ENCODE measurements around the gene MTFR1L.
A peak's percentile ranks its signal among the peaks of the same experiment; 100 is the strongest.

The MTFR1L gene

DNA sequence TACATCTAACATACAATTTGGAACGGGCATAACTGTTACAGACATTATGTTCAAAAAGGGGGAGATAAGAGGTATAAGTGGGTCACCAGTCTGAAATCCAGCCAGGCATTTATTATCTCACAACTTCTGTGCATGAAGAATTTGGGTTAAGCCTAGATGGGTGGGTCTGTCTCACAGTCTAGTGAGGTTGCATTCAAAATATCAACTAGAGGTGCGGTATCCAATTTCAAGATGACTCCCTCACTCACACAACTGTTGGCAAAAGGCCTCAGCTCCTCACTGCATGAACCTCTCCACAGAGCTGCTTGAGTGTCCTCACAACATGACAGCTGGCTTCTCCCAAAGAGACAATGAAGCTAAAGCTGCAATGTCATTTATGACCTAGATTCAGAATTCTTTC, 34.8 kb downstream of the MTFR1L start:
- Mint-ChIP-seq H3K4me3 (no peak overlapping the region), H3K27ac (no peak overlapping the region), H3K9me3 (no peaks in the 10 kb centered on the region), H3K4me1 (peaks cover 12% of the 10 kb centered on the region), H3K27me3 (no peaks in the 10 kb centered on the region)
- DNase-seq (no peak), ATAC-seq (no peak)

DNA sequence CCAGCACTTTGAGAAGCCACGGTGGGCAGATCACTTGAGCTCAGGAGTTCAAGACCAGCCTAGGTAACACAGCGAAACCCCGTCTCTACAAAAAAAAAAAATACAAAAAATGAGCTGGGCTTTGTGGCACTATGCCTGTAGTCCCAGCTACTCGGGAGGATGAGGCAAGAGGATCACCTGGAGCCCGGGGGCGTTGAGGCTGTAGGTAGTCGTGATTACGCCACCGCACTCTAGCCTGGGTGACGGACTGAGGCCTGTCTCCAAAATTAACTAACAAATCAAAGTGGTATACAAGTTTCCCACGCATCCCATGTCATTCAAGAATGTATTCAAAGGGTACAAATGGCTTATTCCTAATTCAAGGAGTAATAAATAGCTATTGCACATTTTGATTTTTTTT, 37.1 kb downstream of the MTFR1L start:
- Mint-ChIP-seq H3K9me3 (no peaks in the 10 kb centered on the region), H3K27ac (no peak overlapping the region), H3K4me1 (peaks cover 21% of the 10 kb centered on the region), H3K4me3 (no peak overlapping the region), H3K27me3 (no peaks in the 10 kb centered on the region)
- DNase-seq (no peak), ATAC-seq (no peak)

DNA sequence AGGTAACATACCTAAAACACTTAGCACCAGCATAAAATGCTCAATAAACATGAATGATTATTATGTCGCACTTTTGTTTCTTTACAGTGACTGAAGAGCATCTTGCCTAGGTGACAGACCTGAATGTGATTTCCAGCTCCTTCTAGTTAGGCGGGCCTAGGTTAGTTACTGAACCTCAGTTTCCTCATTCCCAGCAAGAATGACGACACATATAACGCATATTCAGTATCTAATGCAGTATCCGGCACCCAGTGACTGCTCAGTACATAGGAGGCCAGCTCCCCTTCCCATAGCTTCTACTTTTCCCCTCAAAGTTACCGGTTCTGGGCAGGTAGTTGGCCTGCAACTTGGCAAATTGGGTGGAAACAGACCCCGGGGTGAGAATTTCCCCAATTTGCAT, 38.7 kb downstream of the MTFR1L start:
- Mint-ChIP-seq H3K4me3 (peak overlapping the region; percentile 89 to 90), H3K9me3 (no peaks in the 10 kb centered on the region), H3K27ac (peak overlapping the region; percentile 95 to 98), H3K27me3 (no peaks in the 10 kb centered on the region), H3K4me1 (peaks cover 21% of the 10 kb centered on the region)
- DNase-seq (no peak), ATAC-seq (no peak)

DNA sequence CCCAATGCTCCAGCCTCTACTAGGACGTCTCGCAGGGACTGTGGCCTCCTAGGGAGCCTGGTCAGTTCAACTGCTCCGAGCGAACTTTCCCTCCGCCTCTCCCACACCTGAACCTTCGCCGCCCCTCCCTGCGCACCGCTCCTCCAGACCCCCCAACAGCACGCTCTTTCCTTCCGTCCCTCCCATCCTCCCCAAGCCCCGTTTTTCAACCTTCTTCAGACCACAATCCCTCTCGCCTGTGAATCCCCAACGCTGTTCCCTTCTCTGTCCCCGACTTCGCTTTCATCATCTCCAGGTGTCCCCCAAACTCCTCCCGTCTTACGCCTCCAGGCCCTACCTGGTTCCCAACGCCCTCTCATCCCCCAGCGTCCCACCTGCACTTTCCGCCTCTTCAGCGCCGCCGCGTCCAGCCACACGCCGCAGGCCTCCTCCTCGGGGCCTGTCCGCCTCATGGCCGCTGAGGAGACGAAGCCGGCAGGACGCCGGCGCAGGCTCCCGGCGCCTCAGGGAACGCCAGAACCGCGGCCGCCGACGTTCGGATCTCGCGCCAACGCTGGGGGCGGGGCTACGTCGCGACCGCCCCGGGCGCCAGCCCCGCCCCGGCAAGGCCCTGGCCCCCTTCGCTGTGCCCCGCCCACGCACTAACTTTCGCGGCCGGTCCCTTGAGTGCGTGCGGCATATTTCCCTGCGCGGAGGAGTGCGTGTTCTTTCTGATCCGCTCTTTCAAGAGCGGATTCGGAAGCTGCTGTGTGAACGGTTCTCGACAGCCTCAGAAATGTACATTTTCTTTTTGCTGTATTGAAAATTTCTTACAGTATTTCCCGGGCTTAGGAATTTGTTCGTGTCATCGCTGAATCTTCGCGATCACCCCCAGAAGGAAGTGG, 39.4 kb downstream of the MTFR1L start, which contains the start of gene AUNIP:
Gene AUNIP (minus strand): TSS at position 552 of the 884 bp plus-strand sequence. CDS start 100 bp downstream, at position 452.
- Mint-ChIP-seq H3K4me3 (peak within 1 kb of the TSS; percentile 89 to 90), H3K27me3 (no peaks in the 10 kb centered on the region), H3K4me1 (peaks cover 21% of the 10 kb centered on the region), H3K27ac (peak within 1 kb of the TSS; percentile 95 to 98), H3K9me3 (no peaks in the 10 kb centered on the region)
- DNase-seq (peak; percentile 92 to 93), ATAC-seq (peak; percentile 96)

DNA sequence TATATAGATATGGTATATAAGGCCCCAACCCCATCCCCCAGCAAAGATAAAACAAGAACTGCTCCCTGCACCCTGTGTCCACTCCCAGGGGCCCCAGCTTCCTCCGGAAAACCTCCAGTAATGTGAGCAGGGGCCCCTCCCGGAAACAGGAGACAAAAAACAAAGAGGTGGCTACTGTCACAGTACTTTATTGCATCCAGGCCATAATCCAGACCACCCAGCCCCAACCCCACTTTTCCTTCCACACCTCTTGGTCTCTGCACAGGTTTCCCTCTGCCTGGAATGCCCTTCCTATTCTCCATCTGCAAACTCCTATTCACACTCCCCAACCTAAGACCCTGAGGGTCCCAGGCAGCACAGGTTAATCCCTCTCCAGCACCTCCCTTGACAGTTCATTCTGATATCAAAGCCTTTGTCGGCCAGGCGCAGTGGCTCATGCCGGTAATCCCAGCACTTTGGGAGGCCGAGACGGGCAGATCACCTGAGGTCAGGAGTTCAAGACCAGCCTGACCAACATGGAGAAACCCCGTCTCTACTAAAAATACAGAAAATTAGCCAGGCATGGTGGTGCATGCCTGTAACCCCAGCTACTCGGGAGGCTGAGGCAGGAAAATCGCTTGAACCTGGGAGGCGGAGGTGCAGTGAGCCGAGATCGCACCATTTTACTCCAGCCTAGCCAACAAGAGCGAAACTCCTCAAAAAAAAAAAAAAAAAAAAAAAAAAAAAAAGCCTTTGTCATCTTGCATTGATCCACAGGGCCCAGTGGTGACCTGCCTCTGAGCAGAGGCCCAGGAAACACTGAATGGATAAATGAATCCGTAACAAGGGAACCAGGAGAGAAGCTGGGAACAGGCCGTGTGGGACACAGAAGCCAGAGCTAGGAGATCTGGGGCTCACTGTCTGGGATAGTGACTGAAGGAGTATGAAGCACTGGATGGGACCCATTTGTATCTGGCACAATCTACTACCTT, 41.8 kb downstream of the MTFR1L start:
- ATAC-seq = no peak
- Mint-ChIP-seq H3K9me3 (no peaks in the 10 kb centered on the region), H3K4me1 (peaks cover 28% of the 10 kb centered on the region), H3K27ac (peak overlapping the region in 1 of 2 donors; percentile 55), H3K4me3 (peak overlapping the region; percentile 39 to 47), H3K27me3 (no peaks in the 10 kb centered on the region)
- no peak for DNase-seq

DNA sequence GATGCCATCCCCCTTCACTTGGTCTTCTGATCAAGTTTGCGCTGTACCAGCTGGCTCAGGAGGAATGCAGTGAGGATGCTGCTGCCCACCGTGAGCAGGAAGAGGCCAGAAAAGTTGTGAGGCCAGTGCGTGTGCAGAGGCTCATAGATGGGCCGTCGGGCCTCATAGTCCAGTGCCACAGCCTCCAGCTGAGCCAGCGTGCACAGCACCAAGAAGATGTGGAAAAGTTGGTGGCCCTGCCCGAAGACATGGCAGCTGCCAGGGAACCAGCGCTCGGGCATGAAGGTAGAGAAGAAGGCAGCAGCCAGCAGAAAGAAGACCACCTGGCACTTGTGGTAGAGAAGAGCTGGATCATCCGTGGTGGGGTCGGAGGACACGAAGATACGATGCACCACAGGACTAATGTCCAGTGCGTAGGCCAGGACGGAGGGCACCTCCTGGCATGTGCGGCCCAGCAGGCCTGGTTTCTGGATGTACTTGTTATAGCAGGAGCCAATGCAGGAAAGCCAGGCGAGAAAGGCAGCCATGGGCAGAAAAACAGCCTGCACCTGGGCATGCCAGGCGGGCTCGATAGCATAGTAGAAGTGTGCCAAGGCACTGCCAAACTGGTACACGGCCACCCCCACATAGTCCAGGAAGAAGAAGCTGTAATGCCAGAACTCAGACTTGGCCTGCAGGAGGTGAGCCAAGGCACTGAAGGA, 43.2 kb downstream of the MTFR1L start:
- Mint-ChIP-seq H3K4me1 (peaks cover 28% of the 10 kb centered on the region), H3K4me3 (no peak overlapping the region), H3K9me3 (no peaks in the 10 kb centered on the region), H3K27me3 (no peaks in the 10 kb centered on the region), H3K27ac (peak overlapping the region in 1 of 2 donors; percentile 44)
- DNase-seq (no peak), ATAC-seq (no peak)

DNA sequence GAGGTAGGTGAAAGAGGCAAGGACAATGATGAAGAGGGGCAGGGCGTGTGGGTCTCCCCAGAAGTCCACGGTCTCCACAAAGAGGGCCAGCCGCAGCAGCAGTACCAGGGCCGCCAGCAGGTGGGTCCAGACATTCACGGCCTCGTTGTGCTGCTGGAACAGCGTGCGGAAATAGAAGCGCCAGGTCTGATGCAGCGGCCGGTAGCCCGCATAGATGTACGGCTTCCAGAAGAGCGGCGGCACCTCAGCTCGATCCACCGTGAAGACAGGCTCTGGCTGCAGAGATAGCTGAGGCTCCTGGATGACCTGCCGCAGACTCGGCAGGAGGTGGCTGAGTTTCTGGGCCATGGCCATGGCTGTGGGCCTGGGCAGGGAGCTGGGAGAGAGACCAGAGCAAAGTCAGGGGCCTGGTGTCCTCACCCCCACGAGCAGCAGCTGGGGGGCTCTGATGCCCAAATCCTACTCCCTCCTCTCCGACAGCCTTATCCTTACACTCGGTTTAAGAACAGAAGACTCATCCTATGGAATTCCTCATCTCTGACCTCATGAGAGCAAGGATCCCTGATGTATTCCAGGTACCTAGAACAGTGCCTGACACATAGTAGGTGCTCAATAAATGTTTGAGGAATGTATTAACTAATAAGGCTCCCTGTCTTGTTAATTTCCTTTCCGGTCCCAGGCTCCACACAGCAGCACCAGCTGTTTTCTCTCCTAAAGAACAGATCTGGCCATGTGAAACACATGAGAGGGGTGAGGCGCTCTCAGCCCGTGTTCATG, 43.9 kb downstream of the MTFR1L start:
- ATAC-seq = no peak

DNA sequence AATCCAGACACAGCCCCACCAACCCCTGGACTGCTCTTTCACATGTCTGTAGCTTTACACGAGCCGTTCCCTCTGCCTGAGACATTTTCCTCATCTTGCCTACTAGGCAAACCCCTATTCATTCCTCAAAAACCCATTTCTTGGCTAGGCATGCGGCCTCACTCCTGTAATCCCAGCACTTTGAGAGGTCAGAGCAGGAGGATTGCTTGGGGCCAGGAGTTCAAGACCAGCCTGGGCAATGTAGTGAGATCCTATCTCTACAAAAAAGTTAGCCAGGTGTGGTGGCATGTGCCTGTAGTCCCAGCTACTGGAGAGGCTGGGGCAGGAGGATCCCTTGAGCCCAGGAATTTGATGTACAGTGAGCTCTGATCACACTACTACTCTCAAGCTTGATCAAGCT, 44.7 kb downstream of the MTFR1L start:
- peak overlapping the region in 1 of 2 donors; percentile 60 for H3K27ac Mint-ChIP-seq

More for the DNA sequence above, 43.9 kb downstream of the MTFR1L start:
- H3K9me3 Mint-ChIP-seq = no peaks in the 10 kb centered on the region
- no peaks in the 10 kb centered on the region for H3K27me3 Mint-ChIP-seq
- no peak for DNase-seq
- H3K4me3 Mint-ChIP-seq = no peak overlapping the region
- H3K27ac Mint-ChIP-seq = no peak overlapping the region
- peaks cover 21% of the 10 kb centered on the region for H3K4me1 Mint-ChIP-seq

DNA sequence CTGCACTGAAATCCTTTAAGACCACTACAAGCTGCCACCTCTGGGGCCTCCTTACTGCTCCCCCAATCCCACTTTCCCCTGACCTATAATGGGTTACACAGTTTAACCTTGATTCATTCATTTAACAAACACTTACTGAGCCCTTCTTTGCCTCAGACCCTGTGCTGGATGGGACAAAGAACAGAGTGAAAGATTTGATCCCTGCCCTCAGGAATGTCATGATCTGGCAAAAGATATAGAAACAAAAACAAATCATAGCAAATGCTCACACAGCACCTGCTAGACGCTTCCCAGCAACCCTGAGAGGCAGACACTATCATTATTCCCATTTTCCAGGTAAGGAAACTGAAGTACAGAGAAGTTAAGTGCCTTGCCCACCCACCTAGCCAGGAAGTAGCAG, 46.5 kb downstream of the MTFR1L start:
- H3K27me3 Mint-ChIP-seq = no peaks in the 10 kb centered on the region
- no peak for ATAC-seq
- DNase-seq = no peak
- no peaks in the 10 kb centered on the region for H3K9me3 Mint-ChIP-seq
- H3K4me1 Mint-ChIP-seq = peaks cover 11% of the 10 kb centered on the region
- H3K27ac Mint-ChIP-seq = no peak overlapping the region
- H3K4me3 Mint-ChIP-seq = no peak overlapping the region

More for the DNA sequence above, 44.7 kb downstream of the MTFR1L start:
- Mint-ChIP-seq H3K9me3 (no peaks in the 10 kb centered on the region), H3K27me3 (no peaks in the 10 kb centered on the region), H3K4me3 (no peak overlapping the region), H3K4me1 (peaks cover 15% of the 10 kb centered on the region)
- no peak for ATAC-seq
- DNase-seq = no peak

DNA sequence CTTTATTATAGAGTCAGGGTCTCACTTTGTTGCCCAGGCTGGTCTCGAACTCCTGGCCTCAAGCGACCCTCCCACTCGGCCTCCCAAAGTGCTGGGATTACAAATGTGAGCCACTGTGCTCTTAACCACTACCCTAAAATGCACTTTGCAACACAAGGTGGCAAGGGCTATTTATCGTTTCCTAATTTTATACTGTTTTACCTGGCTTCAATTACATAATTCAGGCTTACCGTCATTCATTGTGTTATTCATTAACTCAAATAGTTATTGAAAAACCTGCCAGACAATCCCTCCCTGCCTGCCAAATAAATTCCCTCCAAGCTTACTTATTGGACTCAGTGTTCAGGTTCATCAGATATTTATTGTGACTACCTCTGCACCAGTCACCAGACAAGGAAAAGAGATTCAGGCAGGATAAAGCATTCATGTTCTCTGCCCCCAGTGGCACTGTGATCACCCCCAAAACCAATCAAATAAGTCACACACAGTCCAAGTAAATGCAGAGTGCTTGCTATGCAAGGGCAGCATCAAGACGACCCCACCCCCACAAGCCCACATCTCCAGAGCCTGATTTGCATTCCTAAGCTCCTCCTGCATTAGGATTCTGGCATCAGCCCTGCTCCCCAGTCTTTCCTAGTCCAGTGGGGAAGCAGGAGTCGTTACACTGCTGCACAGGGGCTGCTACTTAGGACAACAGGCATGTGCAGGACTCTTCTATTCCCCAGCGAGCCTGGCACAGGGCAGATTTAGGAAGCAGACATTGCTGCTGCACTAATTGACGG, 47.6 kb downstream of the MTFR1L start:
- ATAC-seq = no peak
- no peaks in the 10 kb centered on the region for H3K27me3 Mint-ChIP-seq
- H3K4me1 Mint-ChIP-seq = peaks cover 6% of the 10 kb centered on the region
- no peaks in the 10 kb centered on the region for H3K9me3 Mint-ChIP-seq
- no peak overlapping the region for H3K27ac Mint-ChIP-seq
- no peak for DNase-seq
- no peak overlapping the region for H3K4me3 Mint-ChIP-seq

DNA sequence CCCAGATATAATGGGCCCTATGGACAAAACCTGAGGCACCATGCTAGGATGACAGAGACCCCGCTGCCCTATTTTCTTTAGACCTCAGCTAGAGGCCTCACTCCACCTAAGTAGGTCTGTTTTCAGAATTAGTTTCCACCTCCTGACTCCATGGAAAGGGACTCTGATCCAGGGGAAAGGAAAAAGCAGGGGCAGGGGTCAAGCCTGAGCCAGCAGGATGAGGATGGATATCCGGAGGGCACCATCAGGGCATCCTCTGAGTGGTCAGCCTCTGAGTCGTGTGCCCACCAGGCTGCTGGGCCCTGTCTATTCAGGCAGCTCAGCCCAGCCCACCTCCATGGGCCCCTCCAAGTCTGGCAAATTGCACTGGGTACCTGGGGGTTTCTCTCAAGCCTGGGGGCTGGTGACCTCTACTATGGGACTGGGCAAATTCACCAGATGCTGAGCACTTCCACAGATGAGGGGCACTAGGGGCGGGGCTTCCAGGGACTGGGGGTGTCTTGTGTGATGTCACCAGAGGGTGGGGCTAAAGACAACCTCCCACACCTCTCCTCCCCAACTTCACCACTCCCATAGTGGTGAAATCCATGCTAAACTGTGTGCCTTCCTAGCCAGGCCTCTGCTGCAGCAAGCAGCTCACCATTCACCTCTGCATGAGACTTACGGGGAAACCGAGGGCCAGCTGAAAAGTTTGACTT, 50.3 kb downstream of the MTFR1L start:
- no peaks in the 10 kb centered on the region for H3K9me3 Mint-ChIP-seq
- no peak overlapping the region for H3K4me3 Mint-ChIP-seq
- no peak overlapping the region for H3K27ac Mint-ChIP-seq
- no peak for ATAC-seq
- H3K27me3 Mint-ChIP-seq = no peaks in the 10 kb centered on the region
- peaks cover 28% of the 10 kb centered on the region for H3K4me1 Mint-ChIP-seq
- no peak for DNase-seq

DNA sequence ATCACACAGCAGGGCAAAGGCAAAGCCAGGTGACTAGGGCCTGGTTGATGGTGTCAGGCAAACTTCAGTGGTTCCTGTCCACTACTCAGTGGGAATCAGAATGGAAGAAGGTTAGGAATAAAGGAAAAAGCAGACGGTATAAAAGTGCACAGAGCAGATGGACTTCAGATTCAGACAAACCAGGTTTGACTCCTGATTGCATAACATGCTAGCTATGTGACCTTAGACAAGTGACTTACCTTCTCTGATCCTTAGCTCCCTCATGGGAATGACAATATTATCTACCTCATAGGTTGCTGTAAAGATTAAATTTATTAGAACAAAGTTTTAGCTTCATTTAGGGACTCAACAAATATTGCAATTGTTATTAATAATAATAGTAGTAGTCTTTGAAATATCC, 50.9 kb downstream of the MTFR1L start:
- H3K4me3 Mint-ChIP-seq = no peak overlapping the region
- H3K27ac Mint-ChIP-seq = no peak overlapping the region
- no peaks in the 10 kb centered on the region for H3K9me3 Mint-ChIP-seq
- DNase-seq (no peak), ATAC-seq (no peak)
- H3K27me3 Mint-ChIP-seq = no peaks in the 10 kb centered on the region
- peaks cover 30% of the 10 kb centered on the region for H3K4me1 Mint-ChIP-seq

DNA sequence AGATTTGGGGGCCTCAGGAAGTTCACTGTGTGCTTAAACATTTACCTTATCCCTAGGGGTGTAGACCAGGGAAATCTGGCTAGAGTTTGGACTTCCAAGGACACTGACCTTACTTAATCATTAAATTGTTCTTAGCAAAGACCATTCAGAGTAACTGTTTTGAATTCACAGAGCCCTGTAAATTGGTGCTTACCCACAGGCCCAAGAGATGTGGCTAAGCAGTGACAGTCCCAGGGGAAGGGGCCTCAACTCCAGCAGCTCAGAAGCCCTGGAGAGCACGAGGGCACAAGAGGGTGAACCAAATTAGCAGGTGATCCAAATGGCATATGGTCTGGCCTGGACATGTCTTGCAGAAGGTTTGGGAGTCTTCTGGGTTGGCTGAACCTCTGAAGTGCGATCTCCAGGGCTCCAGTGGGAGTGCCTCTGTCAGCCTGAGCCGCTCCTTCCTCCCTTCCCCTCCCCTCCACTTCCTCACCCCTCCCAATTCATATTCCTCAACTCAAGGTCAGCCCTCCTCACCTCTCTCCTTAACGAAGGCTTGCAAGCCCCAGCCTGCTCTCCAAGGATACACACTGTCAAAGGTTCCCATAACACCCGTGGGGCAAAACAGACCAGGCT, 51.4 kb downstream of the MTFR1L start:
- Mint-ChIP-seq H3K27me3 (peaks cover 5% of the 10 kb centered on the region), H3K9me3 (no peaks in the 10 kb centered on the region), H3K27ac (no peak overlapping the region), H3K4me3 (no peak overlapping the region), H3K4me1 (peaks cover 30% of the 10 kb centered on the region)
- no peak for DNase-seq
- ATAC-seq = no peak

Data from stimulated activated naive CD8-positive, alpha-beta T cell treated with anti-CD3 and anti-CD28 coated beads, Interleukin-15, amount 100 ng/mL, for 72 hours (primary cell).